Panc1 (cell line): Measurements from ENCODE around the gene PROSER3. TPM values are rescaled to one million over a fixed set of nuclear protein-coding genes. Genes with fewer than 3 reads are reported as not detected.
"Not testable (repeated sequence)": the region's sequence is repeated elsewhere in the genome, so short reads cannot be mapped to it uniquely, and the experiment has no call there.

Source experiments
- ATAC-seq: fragments of 200-7000 bp; cut with Tn5 transposase; 2 replicates; pipeline ENCODE4 v1.9.1; 2020; ENCODE audit warnings: mild to moderate bottlenecking, moderate library complexity
- BruUV-seq: library from RNA; stranded (reverse); fragments of 400-500 nt; replicated peaks from 2 replicates; lab custom pipeline; 2021; lab: Mats Ljungman, UMichigan
- CTCF ChIA-PET: fragments of 300-600 bp; sonication (Branson Sonifier 250); formaldehyde crosslinking; loops from one replicate; lab custom pipeline; 2022; ENCODE audit warnings: antibody characterized with exemption; lab: Charles Lee
- POLR2A ChIA-PET: fragments of 300-600 bp; sonication (Branson Sonifier 250); formaldehyde crosslinking; loops from one replicate; lab custom pipeline; 2022; ENCODE audit warnings: antibody characterized with exemption; lab: Charles Lee
- DNase-seq: peaks from one replicate; pipeline ENCODE4 v3.0.0-alpha.2; 2010; ENCODE audit warnings: low read depth, low spot score
- H3K27ac ChIP-seq: 2 replicates; pipeline ENCODE4 v1.5.1; 2011; ENCODE audit warnings: mild to moderate bottlenecking, low read length, inconsistent platforms
- H3K27me3 ChIP-seq: fragments of 200-500 bp; sonication (Bioruptor generic); 2 replicates; pipeline ENCODE4 v1.6.0; 2014; ENCODE audit warnings: low read length, inconsistent platforms; ENCODE audit not compliant: control insufficient read depth, insufficient read depth
- H3K36me3 ChIP-seq: fragments of 200-500 bp; sonication (Bioruptor generic); 2 replicates; pipeline ENCODE4 v1.5.1; 2014; ENCODE audit warnings: inconsistent platforms, mild to moderate bottlenecking, low read length, moderate library complexity; ENCODE audit not compliant: control insufficient read depth, insufficient read depth
- H3K4me1 ChIP-seq: 2 replicates; pipeline ENCODE4 v1.5.1; 2011; ENCODE audit warnings: inconsistent platforms, mild to moderate bottlenecking, low read length, moderate library complexity; ENCODE audit not compliant: control insufficient read depth, insufficient read depth
- H3K4me3 ChIP-seq, 2 experiments: 2 replicates each; pipeline ENCODE4 v1.5.1; 2011 to 2012; ENCODE audit warnings: low read depth in 2 of 2, low read length in 2 of 2, mild to moderate bottlenecking in 2 of 2, inconsistent platforms in 1 of 2, moderate library complexity in 1 of 2
- H3K9me3 ChIP-seq: fragments of 200-500 bp; sonication (Bioruptor generic); 2 replicates; pipeline ENCODE4 v1.5.1; 2014; ENCODE audit warnings: low read depth, mild to moderate bottlenecking, inconsistent platforms, low read length, moderate library complexity; ENCODE audit not compliant: control insufficient read depth, insufficient read depth
- CTCF ChIP-seq: fragments of 450-650 bp; IDR thresholded peaks from 2 replicates; pipeline ENCODE4 v1.5.1; 2017; ENCODE audit warnings: mild to moderate bottlenecking
- POLR2AphosphoS5 ChIP-seq: IDR thresholded peaks from 2 replicates; pipeline ENCODE4 v1.6.1; 2012; ENCODE audit warnings: mild to moderate bottlenecking, low read depth, low read length, moderate library complexity
- SIN3A ChIP-seq: IDR thresholded peaks from 2 replicates; pipeline ENCODE4 v1.6.1; 2012; ENCODE audit warnings: low read depth, mild to moderate bottlenecking, low read length, moderate library complexity, borderline replicate concordance; ENCODE audit not compliant: insufficient read depth
- TCF7L2 ChIP-seq: IDR thresholded peaks from 2 replicates; pipeline ENCODE4 v1.6.1; 2011; ENCODE audit warnings: mild to moderate bottlenecking, low read depth, low read length, inconsistent platforms
- in situ Hi-C: cut with HindIII; loops from 2 replicates; pipeline ENCODE4 v1.10.0; 2016; ENCODE audit warnings: low sequenced_read_pairs, low pct_unique_long_range_greater_than_20kb
- intact Hi-C: fragments of 100-400 bp; cut with micrococcal nuclease; formaldehyde crosslinking; loops from one replicate; pipeline ENCODE4 v1.10.0; 2022; ENCODE audit not compliant: unreplicated experiment
- total RNA-seq: library from RNA; stranded (reverse); gene quantifications from one replicate; pipeline ENCODE4 v1.2.1, GENCODE V29; 2021; ENCODE audit not compliant: unreplicated experiment
- TF ChIP-seq, protein P1 (sequence below), 2 experiments: IDR thresholded peaks; 2 replicates each; pipeline ENCODE4 v1.6.1; 2011 to 2012; ENCODE audit warnings: low read depth in 2 of 2, control low read depth in 1 of 2, low read length in 1 of 2, mild to moderate bottlenecking in 1 of 2, moderate library complexity in 1 of 2; ENCODE audit not compliant: insufficient read depth in 1 of 2

The PROSER3 gene
- total RNA-seq, 1 experiment from 2014 or later = 63.9 TPM

GRCh38 chr19:35722897-35723296 is 35.1 kb upstream of the PROSER3 start:
- no peaks in the 10 kb centered on the region for H3K27me3 ChIP-seq
- no peak overlapping the region for H3K27ac ChIP-seq
- intact Hi-C loops (no loop called here), in situ Hi-C loops (no loop called here)
- ChIA-PET POLR2A (no interaction called here), CTCF (no interaction called here)
- DNase-seq (no peak), ATAC-seq (no peak)
- peaks cover 26% of the 10 kb centered on the region; the same call in 1 of the 2 replicates for H3K36me3 ChIP-seq
- no peaks in the 10 kb centered on the region for H3K9me3 ChIP-seq
- no TSS peak for BruUV-seq
- H3K4me3 ChIP-seq = no peak overlapping the region
- TF ChIP-seq CTCF (no peak), TCF7L2 (no peak), SIN3A (no peak), POLR2AphosphoS5 (no peak)
- TF ChIP-seq, protein P1, sequence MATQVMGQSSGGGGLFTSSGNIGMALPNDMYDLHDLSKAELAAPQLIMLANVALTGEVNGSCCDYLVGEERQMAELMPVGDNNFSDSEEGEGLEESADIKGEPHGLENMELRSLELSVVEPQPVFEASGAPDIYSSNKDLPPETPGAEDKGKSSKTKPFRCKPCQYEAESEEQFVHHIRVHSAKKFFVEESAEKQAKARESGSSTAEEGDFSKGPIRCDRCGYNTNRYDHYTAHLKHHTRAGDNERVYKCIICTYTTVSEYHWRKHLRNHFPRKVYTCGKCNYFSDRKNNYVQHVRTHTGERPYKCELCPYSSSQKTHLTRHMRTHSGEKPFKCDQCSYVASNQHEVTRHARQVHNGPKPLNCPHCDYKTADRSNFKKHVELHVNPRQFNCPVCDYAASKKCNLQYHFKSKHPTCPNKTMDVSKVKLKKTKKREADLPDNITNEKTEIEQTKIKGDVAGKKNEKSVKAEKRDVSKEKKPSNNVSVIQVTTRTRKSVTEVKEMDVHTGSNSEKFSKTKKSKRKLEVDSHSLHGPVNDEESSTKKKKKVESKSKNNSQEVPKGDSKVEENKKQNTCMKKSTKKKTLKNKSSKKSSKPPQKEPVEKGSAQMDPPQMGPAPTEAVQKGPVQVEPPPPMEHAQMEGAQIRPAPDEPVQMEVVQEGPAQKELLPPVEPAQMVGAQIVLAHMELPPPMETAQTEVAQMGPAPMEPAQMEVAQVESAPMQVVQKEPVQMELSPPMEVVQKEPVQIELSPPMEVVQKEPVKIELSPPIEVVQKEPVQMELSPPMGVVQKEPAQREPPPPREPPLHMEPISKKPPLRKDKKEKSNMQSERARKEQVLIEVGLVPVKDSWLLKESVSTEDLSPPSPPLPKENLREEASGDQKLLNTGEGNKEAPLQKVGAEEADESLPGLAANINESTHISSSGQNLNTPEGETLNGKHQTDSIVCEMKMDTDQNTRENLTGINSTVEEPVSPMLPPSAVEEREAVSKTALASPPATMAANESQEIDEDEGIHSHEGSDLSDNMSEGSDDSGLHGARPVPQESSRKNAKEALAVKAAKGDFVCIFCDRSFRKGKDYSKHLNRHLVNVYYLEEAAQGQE (IDR thresholded peaks at IDR 0.05; ENCODE audit: insufficient read depth in 1 of 2, low read depth in 2 of 2, low read length in 1 of 2) = no peak
- peaks cover 7% of the 10 kb centered on the region for H3K4me1 ChIP-seq

DNA sequence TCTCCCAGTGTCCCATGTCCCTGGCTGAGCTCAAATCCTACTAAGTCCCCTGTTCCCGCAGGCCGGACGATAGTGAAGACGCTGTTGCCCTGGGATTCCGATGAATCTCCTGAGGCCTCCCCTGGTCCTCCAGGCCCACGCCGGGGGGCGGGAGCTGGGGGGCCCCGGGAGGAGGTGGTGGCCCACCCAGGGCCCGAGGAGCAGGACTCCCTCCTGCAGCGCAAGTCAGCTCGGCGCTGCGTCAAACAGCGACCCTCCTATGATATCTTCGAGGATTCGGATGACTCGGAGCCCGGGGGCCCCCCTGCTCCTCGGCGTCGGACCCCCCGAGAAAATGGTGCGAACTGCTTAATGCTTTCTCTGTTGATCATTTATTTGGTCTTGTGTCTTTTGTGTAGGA is 34.3 kb upstream of the PROSER3 start:
- BruUV-seq = TSS peak; percentile 25
- Histone ChIP-seq H3K9me3 (no peaks in the 10 kb centered on the region), H3K36me3 (peaks cover 26% of the 10 kb centered on the region; the same call in 1 of the 2 replicates), H3K27ac (no peak overlapping the region), H3K27me3 (no peaks in the 10 kb centered on the region), H3K4me1 (peaks cover 7% of the 10 kb centered on the region), H3K4me3 (no peak overlapping the region)
- intact Hi-C loops (no loop called here), in situ Hi-C loops (no loop called here)
- no peak for TF ChIP-seq SIN3A
- no peak for TF ChIP-seq TCF7L2
- TF ChIP-seq, protein P1 (IDR thresholded peaks at IDR 0.05; ENCODE audit: insufficient read depth in 1 of 2, low read depth in 2 of 2, low read length in 1 of 2) = no peak
- TF ChIP-seq CTCF = no peak
- TF ChIP-seq POLR2AphosphoS5 = no peak
- DNase-seq (no peak), ATAC-seq (no peak)
- ChIA-PET CTCF (no interaction called here), POLR2A (no interaction called here)

DNA sequence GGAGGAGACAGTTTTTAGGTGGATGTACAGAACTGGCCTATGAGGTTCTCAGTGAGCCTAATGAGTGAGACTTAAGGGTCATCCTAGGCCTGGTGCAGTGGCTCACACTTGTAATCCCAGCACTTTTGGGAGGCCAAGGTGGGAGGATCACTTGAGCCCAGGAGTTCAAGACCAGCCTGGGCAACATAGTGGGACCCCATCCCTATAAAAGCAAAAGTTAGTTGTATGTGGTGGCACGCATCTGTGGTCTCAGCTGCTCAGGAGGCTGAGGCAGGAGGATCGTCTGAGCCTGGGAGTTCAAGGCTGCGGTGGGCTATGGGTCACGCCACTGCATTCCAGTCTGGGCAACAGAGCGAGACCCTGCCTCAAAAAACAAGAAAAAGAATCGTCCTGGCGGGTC is 33.8 kb upstream of the PROSER3 start:
- BruUV-seq, CTCF ChIA-PET, H3K27ac ChIP-seq, POLR2A ChIA-PET, H3K27me3 ChIP-seq, H3K4me1 ChIP-seq, ATAC-seq, intact Hi-C loops, H3K9me3 ChIP-seq, in situ Hi-C loops, DNase-seq, H3K4me3 ChIP-seq: not testable (repeated sequence)
- peaks cover 27% of the 10 kb centered on the region for H3K36me3 ChIP-seq
